ENCODE measurements around the gene WBP2. TPM values are rescaled to one million over a fixed set of nuclear protein-coding genes. Genes with fewer than 3 reads are reported as not detected.

WBP2 gene
- total and polyA plus RNA-seq, 2 of the 8 experiments (the other 6 are each of a cell fraction or from before 2014, with no cell fraction given): 48.2 to 71.2 TPM

- H2AK5ac ChIP-seq (ENCODE audit: low read depth, low read length): no peak overlapping the region
- no peak overlapping the region for H3K23ac ChIP-seq (ENCODE audit: insufficient read length)
- no peak overlapping the region for H3K4me3 ChIP-seq (ENCODE audit: extremely low read depth in 1 of 4, insufficient read depth in 2 of 4, low read depth in 3 of 4, low read length in 4 of 4)
- H2BK12ac ChIP-seq (ENCODE audit: low read depth, low read length): no peak overlapping the region
- no peak overlapping the region for H4K8ac ChIP-seq (ENCODE audit: extremely low read depth, insufficient read depth, low read length)
- H2BK120ac ChIP-seq (replicated peaks; ENCODE audit: low read depth, low read length): no peak overlapping the region
- no peaks in the 10 kb centered on the region for H3K79me2 ChIP-seq (ENCODE audit: control insufficient read depth in 1 of 2, insufficient read depth in 2 of 2, low read length in 2 of 2)
- peaks cover 0 to 13% (median 9%) of the 10 kb centered on the region in 4 experiments; a peak in 6 of 7 replicates for H3K4me1 ChIP-seq (replicated peaks in 1 of 4; ENCODE audit: control insufficient read depth in 3 of 4, insufficient read depth in 4 of 4, low read length in 3 of 4)
- H3K18ac ChIP-seq (ENCODE audit: extremely low read depth, low read length): no peak overlapping the region
- 0 out of 2 replicates have a peak, but pooled peaks cover 2% of the 10 kb centered on the region for H3K79me1 ChIP-seq (ENCODE audit: low read depth, low read length)
- H2BK5ac ChIP-seq (ENCODE audit: low read depth, low read length): no peak overlapping the region
- 96% methylated on average over 8 of the region's 13 CpGs; no CpG with 5 or more reads in 1 of the 2 experiments for WGBS, 2 experiments (ENCODE audit: extremely low coverage in 1 of 2, insufficient coverage in 1 of 2, insufficient read length in 1 of 2, insufficient replicate concordance in 2 of 2, low coverage in 1 of 2, low lambda C conversion rate in 2 of 2, missing lambda C conversion rate in 1 of 2)
- no peak overlapping the region for H3K4me2 ChIP-seq (ENCODE audit: insufficient read depth in 1 of 2, low read depth in 2 of 2, low read length in 2 of 2)
- no peak overlapping the region for H3K27ac ChIP-seq (ENCODE audit: low read depth, low read length)
- no peak overlapping the region for H2BK15ac ChIP-seq (ENCODE audit: low read length)
- no peak overlapping the region for H3K4ac ChIP-seq (replicated peaks; ENCODE audit: insufficient read length, low read depth, low read length)
- H4K20me1 ChIP-seq (replicated peaks in 1 of 2; ENCODE audit: control insufficient read depth in 1 of 2, insufficient read depth in 2 of 2, low read length in 2 of 2): peaks cover 0 to 4% of the 10 kb centered on the region in 2 experiments
- ChIA-PET CTCF (ENCODE audit: partially characterized antibody) (interaction anchor here (1.1 to 21.9 kb wide), 8 partner anchors 9 to 72 kb away, joined by 3 to 563 read pairs (median 22); partner anchors contain the start of genes GALK1, UNC13D and WBP2), POLR2A (ENCODE audit: partially characterized antibody) (interaction anchor here (0.6 to 16.0 kb wide), 4 partner anchors 10 to 275 kb away, joined by 3 to 216 read pairs (median 36); partner anchors contain the start of gene UNK)
- no peak overlapping the region for H4K5ac ChIP-seq (ENCODE audit: insufficient read length, low read depth, low read length)
- H2BK20ac ChIP-seq (ENCODE audit: low read length): no peak overlapping the region
- H3K27me3 ChIP-seq (replicated peaks in 1 of 4; ENCODE audit: control insufficient read depth in 3 of 4, extremely low read depth in 1 of 4, insufficient read depth in 3 of 4, low read length in 3 of 4): no peaks in the 10 kb centered on the region
- no peak overlapping the region for H2AFZ ChIP-seq (ENCODE audit: low read length)
- no peaks in the 10 kb centered on the region for H3K9me3 ChIP-seq (ENCODE audit: insufficient read depth in 2 of 2, low read depth in 1 of 2, low read length in 1 of 2)
- H3K9ac ChIP-seq (replicated peaks in 1 of 4; ENCODE audit: extremely low read depth in 1 of 4, low read depth in 3 of 4, low read length in 3 of 4): no peak overlapping the region
- H3K14ac ChIP-seq (ENCODE audit: insufficient read length): no peak overlapping the region
- H3K56ac ChIP-seq (replicated peaks; ENCODE audit: insufficient read length, low read depth, low read length): no peak overlapping the region
- H3K36me3 ChIP-seq (ENCODE audit: control insufficient read depth in 2 of 4, insufficient read depth in 4 of 4, low read length in 3 of 4): peaks cover 14 to 27% (median 24%) of the 10 kb centered on the region in 4 experiments
- H4K91ac ChIP-seq (replicated peaks; ENCODE audit: insufficient read length, low read length): no peak overlapping the region
- FAIRE-seq (no peak), DNase-seq (ENCODE audit: low read depth in 1 of 2, low spot score in 2 of 2) (no peak)
- H3K23me2 ChIP-seq (ENCODE audit: low read depth, low read length): peaks cover 2% of the 10 kb centered on the region; the same call in 1 of the 2 replicates
- TF ChIP-seq CBX5 (IDR thresholded peaks at IDR 0.05; ENCODE audit: low read depth, low read length): no peak
- TF ChIP-seq FOSL1 (IDR thresholded peaks at IDR 0.05; ENCODE audit: insufficient read depth, low read depth, low read length): no peak
These were observed 30.0 kb downstream of the WBP2 start for GRCh38 chr17:75825149-75825552.
